Right ventricle myocardium inferior (tissue), 1 donor: ENCODE results near the gene ZNF107. TPM values are rescaled to one million over a fixed set of nuclear protein-coding genes. Genes with fewer than 3 reads are reported as not detected.
"Not testable (repeated sequence)": the region's sequence is repeated elsewhere in the genome, so short reads cannot be mapped to it uniquely, and the experiment has no call there.

Experiments used
- ATAC-seq: fragments of 200-7000 bp; cut with Tn5 transposase; one replicate; pipeline ENCODE4 v1.9.1; 2020; ENCODE audit warnings: mild to moderate bottlenecking, moderate library complexity
- DNase-seq: peaks from one replicate; pipeline ENCODE4 v3.0.0; 2021; ENCODE audit errors: missing footprints
- intact Hi-C: fragments of 100-400 bp; cut with DNase I; formaldehyde crosslinking; loops from one replicate; pipeline ENCODE4 v1.11.0; 2022
- microRNA-seq: library from miRNA; unstranded; fragments of <30 nt; microRNA quantifications from one replicate; pipeline ENCODE4 v1.2.0, GENCODE V29; 2020
- total RNA-seq: library from RNA; stranded (reverse); fragmentation: NEBNext Ultra II Directional; extraction: Animal tissue kit (Norgen Biotek cat#: 25700); gene quantifications from one replicate; pipeline ENCODE4 v1.2.1, GENCODE V29; 2021
- donor health status: DM: no; HTN: yes; CAD: no; lungs with severe emphysema.

ZNF107 gene
- total RNA-seq, 1 donor from 2014 or later: 1.7 TPM

GRCh38 chr7:64688988-64689387, 23.1 kb downstream of the ZNF107 start:
- ATAC-seq (no peak), DNase-seq (peak; percentile 9)
- intact Hi-C loops: no loop called here

GRCh38 chr7:64691831-64692230, 25.9 kb downstream of the ZNF107 start:
- intact Hi-C loops: no loop called here

GRCh38 chr7:64697863-64698262, 31.9 kb downstream of the ZNF107 start:
- DNase-seq, ATAC-seq, intact Hi-C loops: not testable (repeated sequence)

More at GRCh38 chr7:64691831-64692230, 25.9 kb downstream of the ZNF107 start:
- DNase-seq (no peak), ATAC-seq (no peak)

- intact Hi-C loops: no loop called here
- ATAC-seq: no peak
Measured at GRCh38 chr7:64706625-64707292, 40.8 kb downstream of the ZNF107 start.

GRCh38 chr7:64717896-64718295, 52.0 kb downstream of the ZNF107 start:
- ATAC-seq, DNase-seq, intact Hi-C loops: not testable (repeated sequence)

More at GRCh38 chr7:64706625-64707292, 40.8 kb downstream of the ZNF107 start:
- no peak for DNase-seq

- no peak for DNase-seq
- intact Hi-C loops: no loop called here
- ATAC-seq: no peak
Measured at GRCh38 chr7:64729089-64729848, 63.3 kb downstream of the ZNF107 start.

- intact Hi-C loops: no loop called here
- no peak for ATAC-seq
- no peak for DNase-seq
Measured at GRCh38 chr7:64733550-64734240, 67.8 kb downstream of the ZNF107 start.

GRCh38 chr7:64736575-64736974, 70.6 kb downstream of the ZNF107 start:
- no peak for DNase-seq
- intact Hi-C loops: no loop called here
- ATAC-seq: no peak

- intact Hi-C loops, DNase-seq, ATAC-seq: not testable (repeated sequence)
Measured at GRCh38 chr7:64738403-64738802, 72.5 kb downstream of the ZNF107 start.

- DNase-seq, intact Hi-C loops, ATAC-seq: not testable (repeated sequence)
Measured at GRCh38 chr7:64738953-64739352, 73.0 kb downstream of the ZNF107 start.

GRCh38 chr7:64744680-64745079, 78.7 kb downstream of the ZNF107 start:
- intact Hi-C loops: no loop called here
- ATAC-seq (no peak), DNase-seq (no peak)

- intact Hi-C loops: no loop called here
- DNase-seq: no peak
- no peak for ATAC-seq
Measured at GRCh38 chr7:64747802-64748201, 81.9 kb downstream of the ZNF107 start.

- no peak for DNase-seq
- intact Hi-C loops: no loop called here
- ATAC-seq: no peak
Measured at GRCh38 chr7:64753032-64753431, 87.1 kb downstream of the ZNF107 start.

GRCh38 chr7:64755865-64756264, 89.9 kb downstream of the ZNF107 start:
- no peak for DNase-seq
- intact Hi-C loops: no loop called here
- ATAC-seq: no peak

- intact Hi-C loops: no loop called here
- ATAC-seq: no peak
- no peak for DNase-seq
Measured at GRCh38 chr7:64758151-64758550, 92.2 kb downstream of the ZNF107 start.

Small RNA genes lying within 50 kb of the gene (microRNA-seq; reads per million reads assigned to microRNA genes)
- gene MIR6839: not detected

Other genes with a start within 250 kb of the ZNF107 start
- 20.9 TPM for gene ZNF680, start 103.1 kb upstream of the ZNF107 start, total RNA-seq
- gene ZNF138, start 128.3 kb downstream of the ZNF107 start, total RNA-seq: 4.6 TPM
- gene ZNF273, start 237.1 kb downstream of the ZNF107 start, total RNA-seq: 1.5 TPM